Neural progenitor cell (in vitro differentiated cells): ENCODE data around the gene CPXM2.

Source experiments
- CTCF ChIP-seq: fragments of 200-600 bp; sonication (generic); IDR thresholded peaks from 2 replicates; pipeline ENCODE4 v1.5.1; 2017; ENCODE audit warnings: antibody characterized with exemption, mild to moderate bottlenecking
- EZH2 ChIP-seq: fragments of 200-600 bp; sonication (generic); IDR thresholded peaks from 2 replicates; pipeline ENCODE4 v1.6.1; 2017; ENCODE audit warnings: antibody characterized with exemption, mild to moderate bottlenecking, moderate library complexity
- EZH2phosphoT487 ChIP-seq: fragments of 200-600 bp; sonication (generic); IDR thresholded peaks from 2 replicates; pipeline ENCODE4 v1.6.1; 2017; ENCODE audit warnings: antibody characterized with exemption

- TF ChIP-seq CTCF (no peak), EZH2 (no peak), EZH2phosphoT487 (no peak)
These were observed 16.8 kb upstream of the CPXM2 start for GRCh38 chr10:123908379-123908778.
